Naive thymus-derived CD4-positive, alpha-beta T cell (primary cell): ENCODE results near the gene WBP2NL. TPM values are rescaled to one million over a fixed set of nuclear protein-coding genes. Genes with fewer than 3 reads are reported as not detected.
A peak's percentile ranks its signal among the peaks of the same experiment; 100 is the strongest.

Experiments
- ATAC-seq: fragments of 150-1000 bp; cut with Tn5 transposase; 2 replicates; pipeline ENCODE4 v1.10.0; 2021; ENCODE audit warnings: mild to moderate bottlenecking, moderate library complexity
- CTCF ChIA-PET: fragments of 350-600 bp; sonication (Branson Sonifier 250); formaldehyde crosslinking; loops from one replicate; lab custom pipeline; 2021; ENCODE audit warnings: antibody characterized with exemption; lab: Charles Lee
- POLR2A ChIA-PET: fragments of 350-600 bp; sonication (Branson Sonifier 250); formaldehyde crosslinking; loops from one replicate; lab custom pipeline; 2021; ENCODE audit warnings: antibody characterized with exemption, inconsistent platforms; lab: Charles Lee
- DNase-seq, 9 donors: peaks; one replicate each; pipeline versions ENCODE4 v3.0.0 to v3.0.0-alpha.2; 2020 to 2022; ENCODE audit warnings: mixed read lengths in 1 of 9
- H3K27ac ChIP-seq: one replicate; pipeline ENCODE4 v1.7.0; 2013; ENCODE audit warnings: mild to moderate bottlenecking, low read depth, low read length, moderate library complexity
- H3K27me3 ChIP-seq, 2 donors: one replicate each; pipeline ENCODE4 v1.7.0; 2013; ENCODE audit warnings: low read length in 2 of 2, mild to moderate bottlenecking in 2 of 2, moderate library complexity in 2 of 2; ENCODE audit not compliant: control insufficient read depth in 2 of 2, insufficient read depth in 2 of 2
- H3K36me3 ChIP-seq, 3 experiments: 1 replicate in 2 of 3; 2 replicates in 1 of 3; pipeline ENCODE4 v1.7.0; 2013; ENCODE audit warnings: low read length in 3 of 3, mild to moderate bottlenecking in 3 of 3, moderate library complexity in 1 of 3; ENCODE audit not compliant: insufficient read depth in 3 of 3, control insufficient read depth in 2 of 3
- H3K4me1 ChIP-seq, 2 donors: one replicate each; pipeline ENCODE4 v1.7.0; 2013; ENCODE audit warnings: low read length in 2 of 2, mild to moderate bottlenecking in 2 of 2, moderate library complexity in 1 of 2; ENCODE audit not compliant: control insufficient read depth in 2 of 2, insufficient read depth in 2 of 2
- H3K4me3 ChIP-seq: 2 replicates; pipeline ENCODE4 v1.7.0; 2013; ENCODE audit warnings: mild to moderate bottlenecking, low read length
- H3K9me3 ChIP-seq, 3 experiments: 1 replicate in 2 of 3; 2 replicates in 1 of 3; pipeline ENCODE4 v1.7.0; 2013; ENCODE audit warnings: low read length in 3 of 3; ENCODE audit not compliant: control insufficient read depth in 2 of 3
- H3K27ac Mint-ChIP-seq, 9 donors: one replicate each; pipeline ENCODE4 v1.8.0; 2020 to 2022; ENCODE audit warnings: mixed read lengths in 9 of 9, mild to moderate bottlenecking in 8 of 9, moderate library complexity in 5 of 9, inconsistent platforms in 2 of 9
- H3K27me3 Mint-ChIP-seq, 5 donors: one replicate each; pipeline ENCODE4 v1.8.0; 2021 to 2022; ENCODE audit warnings: mixed read lengths in 5 of 5, mild to moderate bottlenecking in 1 of 5
- H3K36me3 Mint-ChIP-seq, 5 donors: one replicate each; pipeline ENCODE4 v1.8.0; 2020 to 2022; ENCODE audit warnings: mixed read lengths in 5 of 5, mild to moderate bottlenecking in 3 of 5, inconsistent platforms in 1 of 5
- H3K4me1 Mint-ChIP-seq, 7 donors: one replicate each; pipeline ENCODE4 v1.8.0; 2020 to 2022; ENCODE audit warnings: mixed read lengths in 7 of 7, mild to moderate bottlenecking in 3 of 7, inconsistent platforms in 1 of 7
- H3K4me3 Mint-ChIP-seq, 10 donors: one replicate each; pipeline ENCODE4 v1.8.0; 2020 to 2022; ENCODE audit warnings: mild to moderate bottlenecking in 10 of 10, mixed read lengths in 10 of 10, moderate library complexity in 6 of 10, inconsistent platforms in 2 of 10
- H3K9me3 Mint-ChIP-seq, 11 donors: one replicate each; pipeline ENCODE4 v1.8.0; 2020 to 2022; ENCODE audit warnings: mixed read lengths in 11 of 11, mild to moderate bottlenecking in 4 of 11, inconsistent platforms in 1 of 11, moderate library complexity in 1 of 11
- intact Hi-C, 2 donors: fragments of 100-400 bp; cut with micrococcal nuclease; formaldehyde crosslinking; loops; one replicate each; pipeline ENCODE4 v1.15.1; 2023
- polyA plus RNA-seq, 2 donors: library from polyadenylated mRNA; unstranded; fragments of 300-500 nt; fragmentation: Illumina TruSeq; gene quantifications; one replicate each; pipeline ENCODE4 v1.2.3, GENCODE V29; 2021
- total RNA-seq, 6 experiments: library from RNA in 5 of 6; stranded (reverse) in 5 of 6; gene quantifications; 1 replicate in 5 of 6; 2 replicates in 1 of 6; pipeline ENCODE4 v1.2.3 and lab custom pipeline; 2021 to 2026

Gene WBP2NL
- total and polyA plus RNA-seq, 7 experiments from 2014 or later, result 0.43 to 5.7 (median 2.7) TPM; not detected in 1

DNA sequence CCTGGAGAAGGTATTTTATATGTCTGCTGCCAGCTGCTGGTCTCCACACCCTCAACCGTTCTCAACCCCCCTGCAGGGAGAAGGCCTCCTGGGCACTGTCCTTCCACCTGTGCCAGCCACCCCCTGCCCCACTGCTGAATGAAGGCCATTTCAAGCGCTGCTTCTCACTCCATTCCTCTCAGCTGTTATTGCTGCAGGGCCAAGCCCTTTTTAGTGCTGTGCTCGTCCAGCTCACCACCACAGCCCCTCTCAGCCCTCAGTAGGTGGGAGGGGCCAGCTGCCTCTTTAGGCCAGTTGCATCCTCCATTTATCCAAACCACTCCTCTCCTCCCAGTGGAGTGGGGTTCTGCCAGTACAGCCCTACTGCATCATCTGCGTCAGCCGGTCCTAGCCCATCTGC lies 1.8 kb upstream of the WBP2NL start:
- peaks cover 6 to 7% of the 10 kb centered on the region in 2 donors for H3K4me1 ChIP-seq
- no peaks in the 10 kb centered on the region for H3K36me3 ChIP-seq
- no peaks in the 10 kb centered on the region for H3K27me3 ChIP-seq
- peaks cover 0 to 25% (median 8%) of the 10 kb centered on the region in 11 donors for H3K9me3 Mint-ChIP-seq
- peaks cover 0 to 9% (median 0%) of the 10 kb centered on the region in 5 donors for H3K27me3 Mint-ChIP-seq
- no peak overlapping the region for H3K4me3 ChIP-seq
- H3K27ac ChIP-seq, result no peak overlapping the region
- peaks cover 0 to 4% (median 0%) of the 10 kb centered on the region in 3 experiments for H3K9me3 ChIP-seq
- ChIA-PET POLR2A (interaction anchor here (1.4 kb wide), 1 partner anchor 83 kb away, joined by 7 read pairs; the partner anchor contains the start of gene SMDT1), CTCF (no interaction called here)
- H3K27ac Mint-ChIP-seq, result no peak overlapping the region
- intact Hi-C loops, result no loop called here
- H3K36me3 Mint-ChIP-seq, result peaks cover 0 to 36% (median 6%) of the 10 kb centered on the region in 5 donors
- no peak for DNase-seq
- no peak for ATAC-seq
- peak overlapping the region in 1 of 10 donors; percentile 91 for H3K4me3 Mint-ChIP-seq
- H3K4me1 Mint-ChIP-seq, result peaks cover 12 to 31% (median 22%) of the 10 kb centered on the region in 7 donors

DNA sequence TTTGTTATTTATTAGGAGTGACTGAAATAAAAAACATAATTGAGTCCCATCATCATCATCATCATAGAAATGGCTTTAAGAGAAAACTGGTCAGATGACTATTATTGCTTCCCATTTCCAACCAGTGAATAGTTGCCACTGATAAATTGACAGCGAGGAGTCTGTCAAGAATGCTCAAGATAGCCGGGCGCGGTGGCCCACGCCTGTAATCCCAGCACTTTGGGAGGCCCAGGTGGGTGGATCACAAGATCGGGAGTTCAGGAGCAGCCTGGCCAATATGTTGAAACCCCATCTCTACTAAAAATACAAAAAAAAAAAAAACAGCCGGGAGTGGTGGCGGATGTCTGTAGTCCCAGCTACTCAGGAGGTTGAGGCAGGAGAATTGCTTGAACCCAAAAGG lies 1.9 kb downstream of the WBP2NL start:
- Mint-ChIP-seq H3K36me3 (peaks cover 0 to 39% (median 13%) of the 10 kb centered on the region in 5 donors), H3K4me1 (peaks cover 12 to 30% (median 22%) of the 10 kb centered on the region in 7 donors), H3K27me3 (peaks cover 0 to 7% (median 0%) of the 10 kb centered on the region in 5 donors), H3K4me3 (peak overlapping the region in 6 of 10 donors; percentile 21 to 82 (median 64)), H3K9me3 (peaks cover 0 to 46% (median 19%) of the 10 kb centered on the region in 11 donors), H3K27ac (peak overlapping the region in 4 of 9 donors; percentile 12 to 76 (median 32))
- Histone ChIP-seq H3K27ac (no peak overlapping the region), H3K4me3 (no peak overlapping the region), H3K9me3 (peaks cover 0 to 4% (median 0%) of the 10 kb centered on the region in 3 experiments), H3K4me1 (peaks cover 6 to 7% of the 10 kb centered on the region in 2 donors), H3K27me3 (no peaks in the 10 kb centered on the region), H3K36me3 (no peaks in the 10 kb centered on the region)
- DNase-seq (peak in 1 of 9 donors; percentile 9), ATAC-seq (no peak)
- POLR2A ChIA-PET, result no interaction called here
- intact Hi-C loops, result no loop called here
- CTCF ChIA-PET, result no interaction called here

DNA sequence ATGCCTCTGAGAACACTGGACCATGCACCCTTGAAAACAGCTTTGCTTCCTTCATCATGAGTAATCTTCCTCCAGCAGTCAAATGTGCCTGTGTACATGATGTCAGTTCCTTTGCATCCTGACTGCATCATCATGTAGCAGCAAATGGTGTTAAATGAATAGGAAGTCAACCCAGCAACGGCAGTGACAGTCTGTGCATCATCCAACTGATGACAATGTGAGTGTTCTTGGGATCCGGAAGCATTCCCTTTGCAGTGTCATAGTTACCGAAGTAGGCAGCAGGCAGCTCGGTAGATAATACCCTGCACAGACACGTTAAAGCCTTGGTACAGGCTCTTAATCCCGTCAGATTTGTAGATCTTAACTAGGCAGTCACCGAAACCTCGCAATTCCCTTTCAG lies 2.5 kb downstream of the WBP2NL start:
- peaks cover 0 to 39% (median 13%) of the 10 kb centered on the region in 5 donors for H3K36me3 Mint-ChIP-seq
- intact Hi-C loops, result no loop called here
- H3K9me3 ChIP-seq, result peaks cover 0 to 4% (median 0%) of the 10 kb centered on the region in 3 experiments
- peaks cover 6 to 7% of the 10 kb centered on the region in 2 donors for H3K4me1 ChIP-seq
- peaks cover 0 to 51% (median 19%) of the 10 kb centered on the region in 11 donors for H3K9me3 Mint-ChIP-seq
- no peak for ATAC-seq
- no peak for DNase-seq
- CTCF ChIA-PET, result no interaction called here
- POLR2A ChIA-PET, result no interaction called here
- no peaks in the 10 kb centered on the region for H3K27me3 ChIP-seq
- peaks cover 0 to 7% (median 0%) of the 10 kb centered on the region in 5 donors for H3K27me3 Mint-ChIP-seq
- H3K4me1 Mint-ChIP-seq, result peaks cover 12 to 34% (median 22%) of the 10 kb centered on the region in 7 donors
- H3K27ac ChIP-seq, result no peak overlapping the region
- no peak overlapping the region for H3K27ac Mint-ChIP-seq
- no peaks in the 10 kb centered on the region for H3K36me3 ChIP-seq
- peak overlapping the region in 2 of 10 donors; percentile 11 to 21 for H3K4me3 Mint-ChIP-seq
- H3K4me3 ChIP-seq, result no peak overlapping the region

DNA sequence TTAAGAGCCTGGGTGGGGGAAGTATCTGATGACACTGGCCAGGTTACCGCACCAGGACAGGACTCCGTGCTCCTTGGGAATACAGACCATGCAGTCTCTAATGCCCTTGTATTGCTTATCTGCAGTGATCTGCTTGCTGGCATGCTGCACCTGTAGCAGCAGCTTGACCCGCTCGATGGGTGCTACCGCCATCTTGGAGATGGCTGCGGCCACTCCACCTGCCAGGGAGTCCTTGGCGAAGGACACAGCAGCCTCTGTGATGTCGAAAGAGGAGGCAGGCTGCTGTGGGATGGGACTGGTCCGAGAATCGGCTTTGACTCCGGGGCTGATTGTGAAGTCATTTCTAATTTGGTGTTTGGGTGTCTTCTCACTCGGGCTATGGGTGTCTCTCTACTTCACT lies 3.1 kb downstream of the WBP2NL start:
- H3K9me3 ChIP-seq, result peaks cover 0 to 4% (median 0%) of the 10 kb centered on the region in 3 experiments
- peaks cover 12 to 38% (median 22%) of the 10 kb centered on the region in 7 donors for H3K4me1 Mint-ChIP-seq
- H3K4me1 ChIP-seq, result peaks cover 6 to 7% of the 10 kb centered on the region in 2 donors
- H3K4me3 ChIP-seq, result no peak overlapping the region
- ChIA-PET CTCF (no interaction called here), POLR2A (no interaction called here)
- ATAC-seq, result no peak
- H3K27me3 Mint-ChIP-seq, result peaks cover 0 to 5% (median 0%) of the 10 kb centered on the region in 5 donors
- H3K9me3 Mint-ChIP-seq, result peaks cover 0 to 56% (median 23%) of the 10 kb centered on the region in 11 donors
- intact Hi-C loops, result no loop called here
- no peak for DNase-seq
- H3K27ac ChIP-seq, result no peak overlapping the region
- no peak overlapping the region for H3K4me3 Mint-ChIP-seq
- peak overlapping the region in 1 of 9 donors; percentile 5 for H3K27ac Mint-ChIP-seq
- H3K36me3 Mint-ChIP-seq, result peaks cover 0 to 39% (median 13%) of the 10 kb centered on the region in 5 donors
- no peaks in the 10 kb centered on the region for H3K36me3 ChIP-seq
- H3K27me3 ChIP-seq, result no peaks in the 10 kb centered on the region

DNA sequence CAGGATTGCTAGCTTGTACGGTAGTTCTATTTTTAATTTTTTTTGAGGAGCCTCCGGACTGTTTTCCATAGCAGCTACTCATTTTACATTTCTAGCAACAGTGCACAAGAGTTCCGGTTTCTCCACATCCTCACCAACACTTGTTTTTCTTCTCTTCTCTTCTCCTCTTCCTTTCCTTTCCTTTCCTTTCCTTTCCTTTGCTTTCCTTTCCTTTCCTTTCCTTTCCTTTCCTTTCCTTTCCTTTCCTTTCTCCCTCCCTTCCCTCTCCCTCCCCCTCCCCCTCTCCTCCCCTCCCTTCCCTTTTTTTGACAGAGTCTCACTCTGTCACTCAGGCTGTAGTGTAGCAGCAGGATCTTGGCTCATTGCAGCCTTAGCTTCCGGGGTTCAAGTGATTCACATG lies 9.3 kb downstream of the WBP2NL start:
- DNase-seq, result no peak
- H3K4me3 ChIP-seq, result no peak overlapping the region
- Mint-ChIP-seq H3K36me3 (peaks cover 0 to 25% (median 5%) of the 10 kb centered on the region in 5 donors), H3K9me3 (peaks cover 3 to 65% (median 30%) of the 10 kb centered on the region in 11 donors), H3K27me3 (peaks cover 0 to 14% (median 12%) of the 10 kb centered on the region in 5 donors), H3K27ac (no peak overlapping the region), H3K4me1 (peaks cover 0 to 13% (median 0%) of the 10 kb centered on the region in 7 donors), H3K4me3 (no peak overlapping the region)
- no peak for ATAC-seq
- ChIA-PET CTCF (no interaction called here), POLR2A (no interaction called here)
- no peak overlapping the region for H3K27ac ChIP-seq
- no peaks in the 10 kb centered on the region for H3K27me3 ChIP-seq
- H3K36me3 ChIP-seq, result no peaks in the 10 kb centered on the region
- intact Hi-C loops, result no loop called here
- H3K4me1 ChIP-seq, result no peaks in the 10 kb centered on the region
- peaks cover 0 to 3% (median 0%) of the 10 kb centered on the region in 3 experiments for H3K9me3 ChIP-seq

DNA sequence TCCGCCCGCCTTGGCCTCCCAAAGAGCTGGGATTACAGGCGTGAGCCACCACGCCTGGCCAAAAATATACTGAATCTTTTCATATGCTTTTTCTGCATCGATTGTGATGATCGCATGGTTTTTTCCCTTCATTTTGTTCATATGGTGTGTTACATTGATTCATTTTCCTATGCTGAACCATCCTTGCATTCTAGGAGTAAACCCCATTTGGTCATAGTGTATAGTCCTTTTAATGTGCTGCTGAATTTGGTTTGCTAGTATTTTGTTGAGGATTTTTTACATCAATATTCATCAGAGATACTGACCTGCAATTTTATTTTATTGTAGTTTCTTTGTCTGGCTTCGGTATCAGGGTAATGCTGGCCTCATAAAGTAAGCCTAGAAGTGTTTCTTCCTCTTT lies 12.2 kb downstream of the WBP2NL start:
- peaks cover 3 to 54% (median 19%) of the 10 kb centered on the region in 11 donors for H3K9me3 Mint-ChIP-seq
- no peak overlapping the region for H3K27ac Mint-ChIP-seq
- peaks cover 0 to 24% (median 4%) of the 10 kb centered on the region in 5 donors for H3K36me3 Mint-ChIP-seq
- ATAC-seq (no peak), DNase-seq (no peak)
- peaks cover 0 to 20% (median 14%) of the 10 kb centered on the region in 5 donors for H3K27me3 Mint-ChIP-seq
- H3K4me1 ChIP-seq, result no peaks in the 10 kb centered on the region
- H3K27me3 ChIP-seq, result no peaks in the 10 kb centered on the region
- H3K9me3 ChIP-seq, result peaks cover 0 to 3% (median 0%) of the 10 kb centered on the region in 3 experiments
- no peak overlapping the region for H3K27ac ChIP-seq
- H3K4me1 Mint-ChIP-seq, result peaks cover 0 to 8% (median 0%) of the 10 kb centered on the region in 7 donors
- POLR2A ChIA-PET, result no interaction called here
- no peaks in the 10 kb centered on the region for H3K36me3 ChIP-seq
- CTCF ChIA-PET, result no interaction called here
- H3K4me3 ChIP-seq, result no peak overlapping the region
- intact Hi-C loops, result no loop called here
- no peak overlapping the region for H3K4me3 Mint-ChIP-seq
